Measurements from ENCODE around the gene XYLT2.
A peak's percentile ranks its signal among the peaks of the same experiment; 100 is the strongest.

The XYLT2 gene

DNA sequence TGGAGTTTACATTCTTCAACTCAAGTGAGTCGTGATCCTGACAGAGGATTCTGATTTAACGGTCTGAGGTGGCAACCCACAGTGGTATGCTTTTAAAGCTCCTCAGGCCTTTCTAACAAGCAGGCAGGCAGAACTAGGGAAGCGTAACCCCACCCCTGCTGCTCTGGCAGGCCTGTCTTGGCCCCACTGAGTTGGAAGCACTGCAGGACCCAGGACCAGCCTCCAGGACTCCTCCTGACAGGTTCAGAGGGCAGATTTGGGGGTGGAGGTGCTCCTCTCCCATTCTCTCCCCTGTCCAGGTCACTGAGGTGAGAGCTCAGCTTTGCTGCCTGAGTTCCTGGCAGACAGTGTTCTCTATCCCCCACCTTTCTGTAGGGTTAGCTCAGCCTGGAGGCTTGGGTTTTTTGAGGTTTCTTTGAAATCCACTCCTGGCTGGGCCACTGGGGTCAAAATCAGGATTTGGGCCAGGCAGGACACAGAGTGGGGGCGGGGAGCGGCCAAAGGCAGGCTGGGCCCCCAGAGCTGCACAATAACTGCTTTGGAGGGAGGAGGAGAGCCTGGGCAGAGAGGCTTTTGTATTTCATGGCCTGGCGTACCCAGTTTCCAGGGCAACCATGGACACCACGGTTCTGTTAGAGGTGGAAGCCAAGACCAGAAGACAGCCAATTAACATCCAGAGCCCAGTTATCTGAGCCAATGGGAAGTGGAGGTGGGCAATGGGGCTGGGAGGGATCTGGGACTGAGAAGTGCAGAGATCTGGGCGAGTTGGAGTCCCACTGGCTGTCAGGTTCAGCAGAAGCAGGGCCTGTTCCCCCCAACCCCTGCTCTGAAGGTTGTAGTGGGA, 17.5 kb downstream of the XYLT2 start:
- DNase-seq (ENCODE audit: low spot score), result no peak

DNA sequence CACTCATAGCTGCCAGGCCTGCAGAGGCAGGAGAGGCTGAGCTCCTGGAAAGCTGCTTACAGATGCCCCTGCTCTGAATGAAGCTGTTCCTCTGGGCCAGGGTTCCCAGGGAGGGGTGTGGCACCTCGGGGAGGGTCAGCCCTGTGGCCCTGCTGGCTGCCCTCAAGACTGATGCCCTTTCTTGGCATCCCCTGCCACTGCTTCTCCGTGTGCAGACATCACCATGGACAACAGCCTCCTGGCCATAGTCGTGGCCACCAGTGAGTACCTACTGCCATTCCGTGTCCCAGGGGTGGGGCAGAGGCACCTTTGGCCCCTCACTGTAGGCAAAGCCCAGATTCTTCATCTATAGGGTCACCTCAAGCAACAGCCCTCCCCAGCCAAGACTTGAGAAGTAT, 18.1 kb downstream of the XYLT2 start:
- DNase-seq (ENCODE audit: low spot score), result no peak

GRCh38 chr17:50364715-50365114, 18.8 kb downstream of the XYLT2 start:
- no peak for DNase-seq (ENCODE audit: low spot score)

DNA sequence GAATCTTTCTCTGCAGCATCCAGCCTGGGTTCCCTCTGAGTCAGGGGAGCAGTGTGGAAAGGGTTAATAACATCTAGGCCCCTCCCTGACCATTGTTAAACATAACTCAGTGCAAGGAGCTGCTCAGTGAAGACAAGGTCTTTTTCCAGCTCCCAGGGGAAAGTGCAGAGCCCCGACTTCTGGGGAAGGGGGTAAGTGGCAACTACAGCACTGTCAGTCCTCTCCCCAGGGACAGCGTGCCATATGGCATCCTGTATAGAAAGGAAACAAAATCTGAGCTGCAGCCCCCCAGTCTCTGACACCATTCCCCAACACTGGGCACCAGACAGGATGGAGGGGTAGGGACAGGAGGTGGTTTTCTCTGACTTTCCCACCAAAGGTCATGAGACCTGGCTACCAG, 19.2 kb downstream of the XYLT2 start:
- DNase-seq (ENCODE audit: low spot score), result no peak

DNA sequence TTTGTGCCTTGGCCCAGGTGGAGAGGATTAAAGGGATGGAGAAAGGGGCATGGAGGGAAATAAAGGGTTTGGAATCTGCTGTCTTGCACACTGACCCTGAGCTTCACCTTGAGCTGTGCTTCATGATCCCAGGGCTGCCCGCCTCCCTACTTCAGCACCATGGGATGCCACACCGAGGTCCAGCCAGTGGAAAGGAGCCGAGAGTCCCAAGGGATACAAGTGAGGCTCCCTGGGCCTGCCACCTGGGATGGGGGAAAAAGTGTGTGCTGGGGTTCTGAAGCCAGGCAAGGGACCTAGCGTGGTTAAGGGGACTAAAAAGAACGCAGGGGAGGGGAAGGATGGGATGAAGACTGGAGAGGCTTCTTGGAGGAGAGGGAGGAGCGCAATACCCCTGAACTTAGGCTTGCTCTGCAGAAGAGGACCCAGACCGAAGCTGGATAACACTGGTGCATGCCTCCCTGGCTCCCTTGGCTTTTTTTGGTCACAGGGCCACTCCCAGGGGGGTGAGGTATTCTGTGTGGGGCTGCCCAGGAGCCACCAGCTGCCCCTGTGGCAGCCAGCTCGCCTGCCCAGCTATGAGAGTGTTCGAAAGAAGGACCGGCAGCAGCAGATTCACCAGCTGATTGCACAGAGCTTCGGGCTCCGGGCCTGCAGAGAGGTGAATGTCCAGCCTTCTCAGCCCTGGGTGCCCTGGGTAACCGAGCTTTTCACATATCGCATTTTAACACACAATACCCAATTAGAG, 19.9 kb downstream of the XYLT2 start:
- no peak for DNase-seq (ENCODE audit: low spot score)

DNA sequence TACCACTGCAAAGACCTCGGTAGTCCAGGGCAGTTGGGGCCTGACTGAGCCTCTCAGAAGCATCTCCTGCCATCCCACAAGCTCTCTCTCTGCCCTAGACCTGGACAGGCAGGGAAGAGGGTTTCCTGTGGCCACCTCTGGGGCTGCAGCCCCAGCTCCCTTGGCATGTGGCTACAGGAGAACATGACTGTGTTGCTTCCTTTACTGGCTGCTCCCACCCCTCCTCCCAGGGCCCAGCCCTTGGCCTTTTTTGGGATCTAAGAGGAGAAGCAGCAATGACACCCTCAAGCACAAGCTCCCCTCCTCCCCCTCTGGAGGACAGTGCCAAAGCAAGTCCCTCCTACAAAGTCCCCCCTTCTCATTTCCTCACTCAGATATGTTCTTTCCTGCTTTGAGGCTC, 21.5 kb downstream of the XYLT2 start:
- no peak for DNase-seq (ENCODE audit: low spot score)

- no peak for DNase-seq (ENCODE audit: low spot score)
Observed at GRCh38 chr17:50370052-50370451, 24.1 kb downstream of the XYLT2 start.

DNA sequence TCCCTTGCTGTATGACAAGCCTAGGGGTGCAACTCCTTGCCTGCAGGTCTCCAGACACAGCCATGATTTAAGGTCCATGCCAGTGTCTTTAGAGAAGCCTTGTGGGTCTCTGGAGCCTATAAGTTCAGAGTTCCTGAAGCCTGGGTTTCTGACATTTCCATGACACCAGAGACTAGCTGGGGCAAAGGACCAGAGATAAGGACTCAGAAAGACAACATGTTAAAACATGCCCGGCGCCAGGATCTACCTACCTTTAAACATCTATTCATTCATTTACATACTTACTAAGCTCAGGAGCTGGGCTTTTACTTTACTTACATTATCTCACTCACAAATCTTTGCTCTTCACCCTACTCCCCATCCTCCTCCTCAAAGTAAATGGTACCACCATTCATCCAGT, 25.6 kb downstream of the XYLT2 start:
- peak; percentile 22 for DNase-seq (ENCODE audit: low spot score)

GRCh38 chr17:50372222-50372757, 26.4 kb downstream of the XYLT2 start:
- no peak for DNase-seq (ENCODE audit: low spot score)

DNA sequence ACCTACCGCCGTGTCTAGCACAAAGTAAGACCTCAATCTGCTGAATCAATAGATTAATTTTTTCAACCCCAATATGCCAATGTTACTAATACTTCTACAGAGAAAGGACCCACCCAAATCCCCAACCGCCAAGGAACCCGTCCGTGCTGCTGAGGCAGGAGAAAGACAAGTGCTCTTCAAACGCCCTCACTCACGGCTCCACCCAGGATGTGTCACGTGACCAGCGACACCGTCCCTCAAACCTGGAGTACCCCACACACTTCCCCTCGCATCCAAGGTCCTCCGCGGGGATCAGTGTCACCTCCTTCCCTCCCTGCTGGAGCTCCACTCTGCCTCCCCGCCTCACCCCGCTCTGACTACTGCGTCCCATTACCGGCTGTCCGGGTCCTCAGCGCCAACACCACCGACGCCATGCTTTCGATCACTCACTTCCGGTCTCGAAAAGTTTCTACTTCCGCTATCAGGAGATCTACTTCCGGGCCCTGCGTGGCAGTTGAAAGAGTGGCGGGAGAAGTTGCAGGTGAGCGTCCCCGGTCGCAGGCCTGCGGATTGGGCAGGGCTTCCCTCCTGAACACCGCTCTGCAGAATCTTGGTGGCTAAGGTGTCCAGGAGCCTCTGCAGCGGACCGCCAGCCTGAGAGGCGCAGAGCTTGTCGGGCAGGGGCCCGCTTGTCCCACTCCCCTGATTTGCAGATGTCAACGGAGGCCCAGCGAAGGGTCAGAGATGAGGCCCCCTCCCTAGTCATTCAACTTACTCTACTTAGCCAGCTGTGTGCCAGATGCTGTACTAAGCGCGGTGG, 27.0 kb downstream of the XYLT2 start, which contains the start of the genes EME1 and MRPL27:
Gene EME1 (plus strand): TSS at position 472 of the 799 bp plus-strand sequence. CDS start 1,980 bp downstream, outside the sequence.
Gene MRPL27 (minus strand): TSS at position 427 of the 799 bp plus-strand sequence. CDS start 14 bp downstream, at position 413.
- peak; percentile 92 for DNase-seq (ENCODE audit: low spot score)

GRCh38 chr17:50373705-50374104, 27.8 kb downstream of the XYLT2 start:
- DNase-seq (ENCODE audit: low spot score), result no peak

GRCh38 chr17:50375858-50376538, 30.1 kb downstream of the XYLT2 start:
- no peak for DNase-seq (ENCODE audit: low spot score)

DNA sequence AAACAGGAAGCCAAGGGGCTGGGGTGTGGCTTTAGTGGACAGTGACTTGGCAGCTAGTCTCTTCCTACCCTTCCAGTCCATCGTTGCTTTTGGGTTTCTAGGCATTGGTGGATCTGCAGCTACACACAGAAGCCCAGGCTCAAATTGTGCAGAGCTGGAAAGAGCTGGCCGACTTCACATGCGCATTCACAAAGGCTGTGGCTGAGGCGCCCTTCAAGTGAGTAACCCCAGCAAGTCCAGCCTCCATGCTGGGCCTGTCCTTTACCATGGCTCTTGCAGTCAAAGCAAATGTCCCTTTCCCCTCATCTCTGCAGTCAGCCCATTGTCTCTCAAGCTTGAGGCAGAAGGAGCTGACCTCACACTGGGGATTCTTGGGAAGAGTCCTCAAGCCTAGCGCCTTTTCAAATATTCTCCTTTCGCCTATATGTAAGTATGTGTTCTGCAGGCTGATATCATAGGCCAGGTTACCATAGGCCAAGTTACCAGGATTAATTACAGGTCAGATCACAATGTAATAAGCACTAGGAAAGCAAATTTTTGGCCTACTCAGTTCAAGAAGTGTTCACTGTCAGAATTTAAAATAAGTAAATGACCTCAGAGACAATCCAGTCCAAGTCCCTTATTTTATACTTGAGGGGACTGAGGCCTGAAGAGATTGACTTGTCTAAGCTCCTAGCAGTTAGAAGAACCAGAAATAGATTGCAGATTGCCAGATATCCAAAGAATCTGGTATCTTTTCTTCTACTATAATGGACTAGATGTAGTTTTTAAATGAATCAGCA, 33.6 kb downstream of the XYLT2 start:
- no peak for DNase-seq (ENCODE audit: low spot score)

DNA sequence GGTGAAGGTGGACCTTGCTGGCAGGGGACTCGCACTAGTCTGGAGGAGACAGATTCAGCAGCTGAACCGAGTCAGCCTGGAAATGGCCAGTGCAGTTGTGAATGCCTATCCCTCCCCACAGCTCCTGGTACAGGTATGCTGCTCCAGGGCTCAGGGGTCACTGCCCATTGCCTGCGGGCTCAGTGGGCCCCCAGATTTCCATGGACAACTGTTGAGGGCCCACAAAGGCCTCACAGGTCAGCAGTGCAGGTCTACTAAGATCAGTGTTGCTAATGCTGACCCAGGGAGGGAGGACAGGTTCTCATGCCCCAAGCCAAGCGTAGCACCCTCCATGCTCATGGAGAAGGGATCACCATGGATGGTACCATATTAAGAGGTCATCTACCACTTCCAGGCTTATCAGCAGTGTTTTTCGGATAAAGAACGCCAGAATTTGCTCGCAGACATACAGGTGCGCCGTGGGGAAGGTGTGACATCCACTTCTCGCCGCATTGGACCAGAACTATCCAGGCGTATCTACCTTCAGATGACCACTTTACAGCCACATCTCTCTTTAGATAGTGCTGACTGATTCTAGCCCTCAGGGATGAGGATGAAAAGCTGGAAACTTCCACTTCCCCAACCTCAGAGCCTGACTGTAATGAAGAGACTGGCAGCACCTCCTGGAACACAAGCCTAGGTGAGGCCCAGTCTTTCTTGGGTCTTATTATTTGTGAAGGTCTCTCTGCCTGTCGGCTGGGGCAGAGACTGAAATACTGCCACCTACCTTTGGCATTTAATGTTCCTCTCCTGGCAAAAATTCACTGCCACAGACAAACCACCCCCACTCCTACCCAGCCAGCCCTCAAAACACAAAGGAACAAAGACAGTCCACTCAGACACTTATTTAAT, 34.7 kb downstream of the XYLT2 start:
- no peak for DNase-seq (ENCODE audit: low spot score)

DNA sequence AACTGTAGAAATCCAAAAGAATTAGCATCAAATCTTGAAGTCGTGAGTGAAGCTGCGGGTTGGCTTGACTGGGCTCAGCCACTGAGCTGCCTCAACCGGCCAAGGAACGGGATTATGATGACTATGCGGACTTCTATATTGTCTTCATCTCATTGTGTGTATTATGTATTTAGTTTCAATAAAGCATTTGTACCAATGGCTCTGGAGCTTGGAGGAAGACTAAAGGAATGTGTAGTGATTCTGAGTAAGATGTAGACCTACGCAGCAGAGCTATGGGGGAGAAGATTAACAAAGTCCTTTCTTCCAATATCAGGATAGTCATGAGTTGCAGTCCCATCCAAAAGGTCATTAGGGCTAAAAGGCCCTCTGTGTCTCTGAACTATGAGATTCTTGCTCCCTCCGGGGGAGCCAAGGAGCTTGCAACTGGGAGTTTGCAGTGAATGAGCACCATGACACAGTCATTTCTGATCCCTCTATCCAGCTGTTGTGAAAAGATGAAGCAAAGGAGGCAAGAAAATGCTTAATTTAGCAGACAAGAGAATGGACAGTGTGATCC, 35.4 kb downstream of the XYLT2 start:
- DNase-seq (ENCODE audit: low spot score), result no peak

GRCh38 chr17:50381920-50382319, 36.0 kb downstream of the XYLT2 start:
- DNase-seq (ENCODE audit: low spot score), result no peak

DNA sequence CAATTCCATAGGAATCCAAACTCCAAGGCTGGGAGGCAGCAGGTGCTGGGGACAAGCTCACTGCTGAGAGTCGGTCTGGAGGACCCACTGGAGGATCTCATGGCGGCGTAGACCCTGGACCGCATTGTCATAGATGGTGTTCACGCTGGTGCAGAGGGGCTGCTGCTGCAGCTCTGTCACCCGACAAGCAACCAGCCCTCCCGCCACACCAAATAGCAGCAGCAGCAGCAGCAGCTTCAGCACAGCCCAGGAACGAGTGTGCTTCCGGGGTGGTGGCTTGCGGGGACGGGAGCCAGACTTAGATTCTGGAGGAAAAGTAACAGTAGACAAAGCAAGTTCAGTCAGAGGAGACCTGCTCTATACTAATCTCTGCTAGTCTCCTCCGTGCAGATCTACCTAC, 37.0 kb downstream of the XYLT2 start:
- DNase-seq (ENCODE audit: low spot score), result no peak

DNA sequence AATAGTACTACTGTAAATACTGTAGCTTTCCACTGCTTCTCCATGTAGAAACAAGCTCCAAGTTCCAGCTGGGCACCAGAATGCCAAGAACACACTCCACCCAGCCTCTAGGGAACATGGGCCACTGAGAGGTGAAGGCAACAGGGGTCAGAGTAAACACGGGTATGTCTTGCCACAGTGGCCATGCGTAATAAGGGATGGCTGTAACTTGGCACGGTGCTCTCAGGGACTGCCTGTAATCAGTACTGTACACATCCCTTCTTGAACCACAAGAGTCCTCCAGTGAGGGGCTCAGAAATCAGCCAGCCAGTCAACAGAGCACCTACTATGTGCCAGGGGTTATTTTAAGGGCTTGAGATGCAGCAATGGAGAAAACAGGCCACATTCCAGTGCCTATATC, 40.6 kb downstream of the XYLT2 start:
- DNase-seq (ENCODE audit: low spot score), result no peak

DNA sequence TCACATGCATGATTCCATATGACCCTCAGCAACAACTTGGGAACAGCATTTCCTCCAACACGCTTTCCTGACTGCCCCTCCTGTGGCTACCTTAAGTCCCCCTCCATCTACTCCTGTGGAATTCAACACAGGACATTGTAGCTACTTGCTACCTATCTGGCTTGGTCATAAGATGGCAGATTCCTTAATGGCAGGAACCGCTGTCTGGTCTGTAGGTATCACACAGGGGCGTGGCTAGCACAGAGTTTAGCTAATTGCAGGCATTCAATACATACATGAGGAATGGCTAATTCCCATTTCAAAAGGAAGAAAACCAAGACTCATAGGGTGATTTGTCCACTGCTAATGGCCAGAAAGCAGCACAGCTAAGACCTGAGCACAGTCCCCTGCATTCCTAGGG, 42.8 kb downstream of the XYLT2 start:
- DNase-seq (ENCODE audit: low spot score), result no peak
